ENCODE results near the gene DPP10. TPM values are rescaled to one million over a fixed set of nuclear protein-coding genes. Genes with fewer than 3 reads are reported as not detected.

DPP10 gene
- total and polyA plus RNA-seq, 8 donors = 0.68 to 8.2 (median 4.7) TPM

DNA sequence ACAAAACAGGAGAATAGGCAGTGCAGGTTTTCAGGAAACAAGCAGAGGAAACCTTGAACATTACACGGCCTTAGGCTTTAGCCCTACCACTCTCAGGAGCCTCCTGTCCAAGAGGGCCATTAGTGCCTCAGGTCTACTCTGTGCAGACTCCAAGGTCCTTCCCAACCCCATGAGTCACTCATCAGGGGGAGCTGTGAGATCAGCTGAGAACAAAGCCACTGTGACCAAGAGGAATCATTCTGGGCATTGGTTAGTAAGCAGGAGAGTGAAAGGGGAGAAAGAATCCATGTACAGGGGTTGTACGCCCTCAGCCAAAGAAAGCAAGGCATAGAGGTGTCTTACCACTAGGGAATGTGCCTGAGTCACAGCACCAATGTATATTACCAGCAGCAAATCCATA is 680.3 kb downstream of the DPP10 start:
- intact Hi-C loops (cut with DNase I) = no loop called here
- no peaks in the 10 kb centered on the region for H3K4me1 ChIP-seq
- TF ChIP-seq, protein P1, sequence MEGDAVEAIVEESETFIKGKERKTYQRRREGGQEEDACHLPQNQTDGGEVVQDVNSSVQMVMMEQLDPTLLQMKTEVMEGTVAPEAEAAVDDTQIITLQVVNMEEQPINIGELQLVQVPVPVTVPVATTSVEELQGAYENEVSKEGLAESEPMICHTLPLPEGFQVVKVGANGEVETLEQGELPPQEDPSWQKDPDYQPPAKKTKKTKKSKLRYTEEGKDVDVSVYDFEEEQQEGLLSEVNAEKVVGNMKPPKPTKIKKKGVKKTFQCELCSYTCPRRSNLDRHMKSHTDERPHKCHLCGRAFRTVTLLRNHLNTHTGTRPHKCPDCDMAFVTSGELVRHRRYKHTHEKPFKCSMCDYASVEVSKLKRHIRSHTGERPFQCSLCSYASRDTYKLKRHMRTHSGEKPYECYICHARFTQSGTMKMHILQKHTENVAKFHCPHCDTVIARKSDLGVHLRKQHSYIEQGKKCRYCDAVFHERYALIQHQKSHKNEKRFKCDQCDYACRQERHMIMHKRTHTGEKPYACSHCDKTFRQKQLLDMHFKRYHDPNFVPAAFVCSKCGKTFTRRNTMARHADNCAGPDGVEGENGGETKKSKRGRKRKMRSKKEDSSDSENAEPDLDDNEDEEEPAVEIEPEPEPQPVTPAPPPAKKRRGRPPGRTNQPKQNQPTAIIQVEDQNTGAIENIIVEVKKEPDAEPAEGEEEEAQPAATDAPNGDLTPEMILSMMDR (IDR thresholded peaks at IDR 0.05) = no peak

DNA sequence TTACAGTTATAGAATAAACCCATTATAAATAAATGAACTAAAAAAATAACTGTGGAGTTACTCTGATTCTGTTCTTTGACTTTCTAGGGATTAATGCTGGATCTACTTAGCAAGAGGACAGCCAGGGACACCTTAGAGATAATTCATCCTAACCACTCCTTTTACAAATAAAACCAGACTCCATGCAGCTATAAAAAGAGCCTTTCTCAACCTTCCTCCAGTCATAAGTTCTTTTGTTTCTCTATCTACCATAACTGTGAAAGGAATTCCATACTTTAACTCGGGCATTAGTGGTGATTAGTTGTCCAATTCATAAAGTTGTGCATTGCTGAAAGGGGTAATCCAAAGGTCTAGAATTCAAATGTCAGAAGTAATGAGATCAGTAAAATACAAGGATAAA is 682.4 kb downstream of the DPP10 start:
- H3K4me1 ChIP-seq = no peaks in the 10 kb centered on the region
- intact Hi-C loops (cut with DNase I) = no loop called here
- H3K4me3 ChIP-seq = no peak overlapping the region
- TF ChIP-seq, protein P1 (IDR thresholded peaks at IDR 0.05) = no peak
- no peaks in the 10 kb centered on the region for H3K9me3 ChIP-seq
- no peak for ATAC-seq
- H3K27me3 ChIP-seq = no peaks in the 10 kb centered on the region
- DNase-seq = no peak
- no peak overlapping the region for H3K27ac ChIP-seq
- no peaks in the 10 kb centered on the region for H3K36me3 ChIP-seq

More for the DNA sequence above, 680.3 kb downstream of the DPP10 start:
- H3K27ac ChIP-seq = no peak overlapping the region
- no peaks in the 10 kb centered on the region for H3K36me3 ChIP-seq
- no peaks in the 10 kb centered on the region for H3K9me3 ChIP-seq
- H3K4me3 ChIP-seq = no peak overlapping the region
- H3K27me3 ChIP-seq = no peaks in the 10 kb centered on the region
- no peak for ATAC-seq
- DNase-seq = no peak

DNA sequence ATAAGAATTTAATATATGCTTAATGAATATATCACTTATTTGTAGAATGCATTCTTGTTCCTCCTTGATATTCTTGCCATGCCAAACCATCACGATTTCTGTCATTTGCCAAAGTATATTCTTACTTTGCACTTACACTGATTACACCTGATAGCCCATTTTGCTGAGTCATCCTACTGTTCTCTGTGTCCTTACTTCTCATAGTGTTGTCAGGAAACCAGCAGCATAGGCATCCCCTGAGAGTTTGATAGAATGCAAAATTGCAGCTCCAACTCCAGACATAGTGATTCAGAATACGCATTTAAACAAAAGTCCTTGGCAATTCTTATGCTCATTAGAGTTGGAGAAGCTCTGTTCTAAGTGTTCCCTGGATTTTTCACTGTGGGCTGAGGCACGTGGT is 687.1 kb downstream of the DPP10 start:
- intact Hi-C loops (cut with DNase I) = no loop called here
- H3K4me1 ChIP-seq = no peaks in the 10 kb centered on the region
- TF ChIP-seq, protein P1 (IDR thresholded peaks at IDR 0.05) = no peak
- H3K27me3 ChIP-seq = no peaks in the 10 kb centered on the region
- ATAC-seq = no peak
- H3K9me3 ChIP-seq = no peaks in the 10 kb centered on the region
- no peaks in the 10 kb centered on the region for H3K36me3 ChIP-seq
- DNase-seq = no peak
- no peak overlapping the region for H3K4me3 ChIP-seq
- no peak overlapping the region for H3K27ac ChIP-seq

- ATAC-seq = no peak
- Histone ChIP-seq H3K27ac (no peak overlapping the region), H3K36me3 (no peaks in the 10 kb centered on the region), H3K4me1 (peaks cover 0 to 7% of the 10 kb centered on the region in 2 donors), H3K9me3 (no peaks in the 10 kb centered on the region), H3K4me3 (peak overlapping the region in 1 of 2 donors; percentile 37), H3K27me3 (peaks cover 28 to 52% of the 10 kb centered on the region in 2 donors)
- intact Hi-C loops (cut with DNase I) = no loop called here
- DNase-seq = no peak
- TF ChIP-seq, protein P1 (IDR thresholded peaks at IDR 0.05) = no peak
Observed at GRCh38 chr2:115160531-115161080, 718.2 kb downstream of the DPP10 start.

GRCh38 chr2:115161081-115161770 is 718.8 kb downstream of the DPP10 start:
- TF ChIP-seq, protein P1 (IDR thresholded peaks at IDR 0.05) = no peak

More at GRCh38 chr2:115161081-115161770, 718.8 kb downstream of the DPP10 start:
- DNase-seq (peak in 3 of 4 donors; percentile 31 to 78 (median 48)), ATAC-seq (peak; percentile 73)
- Histone ChIP-seq H3K4me1 (peaks cover 0 to 7% of the 10 kb centered on the region in 2 donors), H3K27me3 (peaks cover 28 to 52% of the 10 kb centered on the region in 2 donors), H3K4me3 (peak overlapping the region; percentile 17 to 37), H3K27ac (no peak overlapping the region), H3K9me3 (no peaks in the 10 kb centered on the region), H3K36me3 (no peaks in the 10 kb centered on the region)
- intact Hi-C loops (cut with DNase I) = no loop called here

All from left lung (tissue), 10 donors.